Activated B cell treated with CpG ODN at 0.5 μM for 24 hours (primary cell): ENCODE results near the gene GJA3. TPM values are rescaled to one million over a fixed set of nuclear protein-coding genes. Genes with fewer than 3 reads are reported as not detected.

Experiments used
- ATAC-seq: fragments of 200-7000 bp; cut with Tn5 transposase; one replicate; pipeline ENCODE4 v1.10.0; 2021; ENCODE audit warnings: low read depth, mild to moderate bottlenecking, moderate library complexity
- CTCF ChIA-PET: fragments of 350-600 bp; sonication (Branson Sonifier 250); formaldehyde crosslinking; loops from one replicate; lab custom pipeline; 2021; ENCODE audit warnings: antibody characterized with exemption; lab: Charles Lee
- POLR2A ChIA-PET: fragments of 350-600 bp; sonication (Branson Sonifier 250); formaldehyde crosslinking; loops from one replicate; lab custom pipeline; 2021; ENCODE audit warnings: antibody characterized with exemption; lab: Charles Lee
- DNase-seq: peaks from one replicate; pipeline ENCODE4 v3.0.0; 2022
- H3K27ac Mint-ChIP-seq: one replicate; pipeline ENCODE4 v1.8.0; 2020; ENCODE audit warnings: mixed read lengths
- H3K27me3 Mint-ChIP-seq: one replicate; pipeline ENCODE4 v1.8.0; 2021; ENCODE audit warnings: mixed read lengths
- H3K36me3 Mint-ChIP-seq: one replicate; pipeline ENCODE4 v1.8.0; 2021; ENCODE audit warnings: low read depth, mixed read lengths
- H3K4me1 Mint-ChIP-seq: one replicate; pipeline ENCODE4 v1.8.0; 2021; ENCODE audit warnings: mixed read lengths
- H3K4me3 Mint-ChIP-seq: one replicate; pipeline ENCODE4 v1.8.0; 2020; ENCODE audit warnings: mild to moderate bottlenecking, mixed read lengths
- H3K9me3 Mint-ChIP-seq: one replicate; pipeline ENCODE4 v1.8.0; 2020; ENCODE audit warnings: mixed read lengths
- intact Hi-C: fragments of 100-400 bp; cut with micrococcal nuclease; formaldehyde crosslinking; loops from one replicate; pipeline ENCODE4 v1.15.1; 2024
- total RNA-seq: library from RNA; stranded (reverse); gene quantifications from 2 replicates; pipeline ENCODE4 v1.2.3, GENCODE V29; 2022
- TF ChIP-seq, protein P1 (sequence below): fragments of 200-600 bp; IDR thresholded peaks from one replicate; pipeline ENCODE4 v1.8.0; 2022; ENCODE audit warnings: antibody characterized with exemption, mild to moderate bottlenecking

Gene GJA3
- total RNA-seq, 1 donor from 2014 or later, result 0.09 TPM

DNA sequence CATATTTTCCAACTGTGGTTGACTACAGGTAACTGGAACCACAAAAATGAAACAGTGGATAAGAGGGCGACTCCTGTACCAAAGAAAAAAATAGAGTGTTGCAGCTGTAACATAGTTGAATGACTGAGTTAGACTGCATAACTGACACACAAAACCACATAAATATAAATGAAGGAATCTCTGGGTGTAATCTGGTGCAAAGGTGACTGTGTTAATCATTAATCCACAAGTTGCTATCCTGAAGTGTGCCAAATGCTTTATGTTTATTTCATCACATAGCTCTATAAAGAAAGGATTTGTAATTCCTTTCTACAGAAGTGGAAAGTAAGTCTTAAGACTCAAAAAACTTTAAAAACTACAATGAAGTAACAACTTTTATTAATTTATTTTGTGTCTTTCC is 37.9 kb upstream of the GJA3 start:
- no peaks in the 10 kb centered on the region for H3K36me3 Mint-ChIP-seq
- CTCF ChIA-PET, result interaction anchor here (3.0 kb wide), 1 partner anchor 727 kb away, joined by 11 read pairs; no protein-coding TSS in a partner anchor
- POLR2A ChIA-PET, result no interaction called here
- peaks cover 12% of the 10 kb centered on the region for H3K4me1 Mint-ChIP-seq
- no peak overlapping the region for H3K4me3 Mint-ChIP-seq
- H3K27me3 Mint-ChIP-seq, result peaks cover 39% of the 10 kb centered on the region
- no peak for DNase-seq
- no peak overlapping the region for H3K27ac Mint-ChIP-seq
- H3K9me3 Mint-ChIP-seq, result peaks cover 3% of the 10 kb centered on the region
- ATAC-seq, result no peak
- TF ChIP-seq, protein P1, sequence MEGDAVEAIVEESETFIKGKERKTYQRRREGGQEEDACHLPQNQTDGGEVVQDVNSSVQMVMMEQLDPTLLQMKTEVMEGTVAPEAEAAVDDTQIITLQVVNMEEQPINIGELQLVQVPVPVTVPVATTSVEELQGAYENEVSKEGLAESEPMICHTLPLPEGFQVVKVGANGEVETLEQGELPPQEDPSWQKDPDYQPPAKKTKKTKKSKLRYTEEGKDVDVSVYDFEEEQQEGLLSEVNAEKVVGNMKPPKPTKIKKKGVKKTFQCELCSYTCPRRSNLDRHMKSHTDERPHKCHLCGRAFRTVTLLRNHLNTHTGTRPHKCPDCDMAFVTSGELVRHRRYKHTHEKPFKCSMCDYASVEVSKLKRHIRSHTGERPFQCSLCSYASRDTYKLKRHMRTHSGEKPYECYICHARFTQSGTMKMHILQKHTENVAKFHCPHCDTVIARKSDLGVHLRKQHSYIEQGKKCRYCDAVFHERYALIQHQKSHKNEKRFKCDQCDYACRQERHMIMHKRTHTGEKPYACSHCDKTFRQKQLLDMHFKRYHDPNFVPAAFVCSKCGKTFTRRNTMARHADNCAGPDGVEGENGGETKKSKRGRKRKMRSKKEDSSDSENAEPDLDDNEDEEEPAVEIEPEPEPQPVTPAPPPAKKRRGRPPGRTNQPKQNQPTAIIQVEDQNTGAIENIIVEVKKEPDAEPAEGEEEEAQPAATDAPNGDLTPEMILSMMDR, result no peak
- intact Hi-C loops, result loop anchor here (10.0 kb wide), 2 partner anchors 296 to 506 kb away; partner anchors contain the start of gene IL17D

DNA sequence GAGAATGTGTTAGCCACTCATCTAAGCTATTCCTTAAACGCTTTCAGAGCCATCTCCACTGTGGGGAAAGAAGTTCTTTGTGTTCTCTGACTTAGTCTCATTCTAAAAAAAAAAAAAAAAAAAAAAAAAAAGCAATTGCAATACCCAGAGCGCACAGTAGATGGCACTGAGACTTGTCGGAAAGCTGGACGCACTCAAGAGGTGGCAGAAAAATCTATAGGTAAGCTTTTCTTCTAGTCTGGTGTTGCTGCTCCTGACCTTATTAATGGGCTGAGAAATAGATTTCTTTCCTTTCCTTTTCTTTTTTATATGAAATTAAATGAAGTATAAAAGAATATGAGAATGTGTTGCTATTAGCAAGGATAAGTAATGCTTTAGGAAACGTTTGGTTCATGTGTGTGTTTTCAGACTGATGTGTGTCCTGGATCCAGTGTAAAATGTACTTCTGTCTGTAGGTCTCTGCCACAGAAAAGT is 36.5 kb upstream of the GJA3 start:
- Mint-ChIP-seq H3K36me3 (no peaks in the 10 kb centered on the region), H3K27ac (no peak overlapping the region), H3K4me1 (peaks cover 16% of the 10 kb centered on the region), H3K9me3 (peaks cover 3% of the 10 kb centered on the region), H3K27me3 (peaks cover 40% of the 10 kb centered on the region), H3K4me3 (no peak overlapping the region)
- POLR2A ChIA-PET, result no interaction called here
- intact Hi-C loops, result loop anchor here (1.0 to 10.0 kb wide), 5 partner anchors 15 to 728 kb away; partner anchors contain the start of gene IL17D
- CTCF ChIA-PET, result interaction anchor here (0.5 to 3.0 kb wide), 5 partner anchors 9 to 728 kb away, joined by 3 to 11 read pairs (median 5); no protein-coding TSS in a partner anchor
- DNase-seq, result no peak
- TF ChIP-seq, protein P1, result peak; percentile 6
- peak; percentile 71 for ATAC-seq

DNA sequence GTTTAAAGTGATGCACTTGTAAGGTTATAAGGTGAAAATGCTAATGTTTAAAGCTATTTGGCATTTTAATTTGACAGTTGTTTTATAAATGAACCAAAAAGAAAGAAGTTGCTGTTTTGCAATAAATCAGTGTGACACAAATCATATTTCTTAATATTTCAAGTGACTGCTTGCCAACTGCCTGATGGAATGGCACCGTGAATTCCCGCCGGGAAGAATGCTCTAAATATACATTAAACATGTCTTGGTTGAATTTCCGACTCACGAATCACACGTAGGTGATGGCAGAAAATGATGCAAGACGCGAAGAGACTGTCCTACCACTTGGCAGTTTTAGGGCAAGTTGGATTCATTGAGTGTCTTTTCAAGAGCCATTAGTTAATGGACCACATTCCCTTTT is 34.9 kb upstream of the GJA3 start:
- peaks cover 20% of the 10 kb centered on the region for H3K4me1 Mint-ChIP-seq
- H3K9me3 Mint-ChIP-seq, result no peaks in the 10 kb centered on the region
- no peak overlapping the region for H3K27ac Mint-ChIP-seq
- H3K4me3 Mint-ChIP-seq, result no peak overlapping the region
- peaks cover 47% of the 10 kb centered on the region for H3K27me3 Mint-ChIP-seq
- TF ChIP-seq, protein P1, result no peak
- DNase-seq (no peak), ATAC-seq (no peak)
- POLR2A ChIA-PET, result no interaction called here
- CTCF ChIA-PET, result interaction anchor here (1.1 to 3.0 kb wide), 2 partner anchors 13 to 730 kb away, joined by 3 to 11 read pairs; no protein-coding TSS in a partner anchor
- H3K36me3 Mint-ChIP-seq, result no peaks in the 10 kb centered on the region
- intact Hi-C loops, result loop anchor here (2.0 to 10.0 kb wide), 4 partner anchors 13 to 633 kb away; partner anchors contain the start of gene IL17D

DNA sequence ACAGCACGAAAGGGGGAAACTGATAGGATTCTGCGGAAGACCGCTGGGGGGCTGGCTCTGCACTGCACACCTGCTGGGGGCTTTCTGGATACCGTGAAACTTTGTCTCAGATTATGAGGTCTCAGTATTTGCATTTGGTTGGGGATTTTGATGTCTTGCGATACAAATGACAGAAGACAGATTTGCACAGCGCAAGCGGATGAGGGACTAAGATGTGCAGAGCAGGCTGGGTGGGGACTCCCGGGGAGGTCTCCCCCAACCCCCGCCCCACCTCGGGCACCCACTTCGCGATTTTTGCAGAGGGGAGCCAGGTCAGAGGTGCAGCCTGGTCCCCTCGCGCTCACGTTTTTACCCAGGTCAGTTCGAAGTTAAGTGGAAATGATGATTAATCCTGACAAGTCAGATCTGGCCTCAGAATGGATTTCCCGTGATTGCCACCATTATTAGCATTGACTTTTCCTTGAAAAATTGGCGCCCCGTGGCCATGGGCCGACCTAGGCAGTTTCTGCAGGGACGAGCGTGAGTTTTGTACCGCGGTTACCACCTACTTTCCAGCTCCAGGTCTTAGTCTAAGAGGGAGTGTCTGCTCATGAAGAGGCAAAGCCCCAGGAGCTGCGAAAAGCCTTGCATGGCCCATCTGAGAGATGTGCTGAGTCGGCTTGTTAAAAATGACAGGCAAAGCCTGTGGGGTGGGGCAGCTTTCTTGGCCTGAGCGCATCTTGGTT is 33.2 kb upstream of the GJA3 start:
- peak; percentile 46 for ATAC-seq
- POLR2A ChIA-PET, result no interaction called here
- TF ChIP-seq, protein P1, result no peak

More for the DNA sequence above, 33.2 kb upstream of the GJA3 start:
- Mint-ChIP-seq H3K27ac (no peak overlapping the region), H3K4me1 (peaks cover 20% of the 10 kb centered on the region), H3K36me3 (no peaks in the 10 kb centered on the region), H3K4me3 (peak overlapping the region; percentile 72), H3K9me3 (no peaks in the 10 kb centered on the region), H3K27me3 (peaks cover 50% of the 10 kb centered on the region)
- CTCF ChIA-PET, result no interaction called here
- DNase-seq, result no peak
- intact Hi-C loops, result loop anchor here (10.0 kb wide), 2 partner anchors 301 to 511 kb away; partner anchors contain the start of gene IL17D
